ENCODE results near the gene TSSK2.

The TSSK2 gene

GRCh38 chr22:19138217-19139000 lies 7.3 kb downstream of the TSSK2 start:
- Mint-ChIP-seq H3K4me3 (no peak overlapping the region), H3K27me3 (no peaks in the 10 kb centered on the region), H3K36me3 (peaks cover 2% of the 10 kb centered on the region), H3K4me1 (ENCODE audit: low read depth) (peaks cover 8% of the 10 kb centered on the region), H3K9me3 (ENCODE audit: low read depth) (no peaks in the 10 kb centered on the region), H3K27ac (no peak overlapping the region)

GRCh38 chr22:19139001-19139356 lies 7.9 kb downstream of the TSSK2 start:
- H3K4me1 Mint-ChIP-seq (ENCODE audit: low read depth), result peaks cover 12% of the 10 kb centered on the region
- no peaks in the 10 kb centered on the region for H3K27me3 Mint-ChIP-seq
- no peak overlapping the region for H3K4me3 Mint-ChIP-seq
- peaks cover 4% of the 10 kb centered on the region for H3K36me3 Mint-ChIP-seq
- H3K9me3 Mint-ChIP-seq (ENCODE audit: low read depth), result no peaks in the 10 kb centered on the region
- no peak overlapping the region for H3K27ac Mint-ChIP-seq

DNA sequence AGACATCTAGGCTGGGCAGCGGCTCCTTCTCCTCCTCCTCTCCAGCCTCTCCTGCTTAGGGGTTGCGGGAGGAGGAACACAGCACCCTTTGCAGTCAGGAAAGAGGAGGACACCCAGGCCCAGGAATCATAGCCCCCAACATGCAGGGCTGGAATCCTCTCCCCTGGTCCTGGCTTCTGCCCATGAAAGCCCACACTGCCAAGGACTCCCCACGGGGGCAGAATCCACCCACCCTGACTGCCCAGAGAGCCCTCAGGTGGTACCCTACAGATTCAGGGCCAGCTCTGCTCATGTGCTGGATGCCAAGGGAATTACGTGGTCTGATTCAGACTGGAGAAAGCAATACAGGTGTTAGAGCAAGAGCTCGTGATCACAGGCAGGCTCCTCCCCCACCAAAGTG lies 8.9 kb downstream of the TSSK2 start:
- no peaks in the 10 kb centered on the region for H3K27me3 Mint-ChIP-seq
- H3K9me3 Mint-ChIP-seq (ENCODE audit: low read depth), result no peaks in the 10 kb centered on the region
- no peak overlapping the region for H3K27ac Mint-ChIP-seq
- H3K4me3 Mint-ChIP-seq, result no peak overlapping the region
- peaks cover 5% of the 10 kb centered on the region for H3K36me3 Mint-ChIP-seq
- H3K4me1 Mint-ChIP-seq (ENCODE audit: low read depth), result peaks cover 19% of the 10 kb centered on the region

DNA sequence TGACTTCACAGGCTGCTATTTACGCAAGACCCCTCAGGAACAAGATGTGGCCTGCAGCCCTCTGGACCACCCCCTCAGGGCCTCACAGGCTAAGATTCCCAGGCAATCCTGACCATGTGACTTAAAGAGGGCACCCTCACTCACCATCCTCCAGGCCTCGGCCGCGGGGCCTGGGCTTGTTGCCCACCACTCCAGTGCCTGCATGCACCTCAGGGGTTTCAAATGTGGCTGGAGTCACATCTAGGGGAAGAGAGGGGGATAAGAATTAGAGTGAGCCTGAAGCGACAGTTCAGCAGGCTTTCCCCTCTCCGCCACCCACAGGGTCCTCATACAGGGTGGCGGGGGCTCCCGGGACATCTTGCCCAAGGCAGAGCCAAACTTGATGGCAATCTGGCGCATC lies 11.3 kb downstream of the TSSK2 start:
- Mint-ChIP-seq H3K4me1 (ENCODE audit: low read depth) (peaks cover 19% of the 10 kb centered on the region), H3K27ac (no peak overlapping the region), H3K36me3 (peaks cover 3% of the 10 kb centered on the region), H3K9me3 (ENCODE audit: low read depth) (no peaks in the 10 kb centered on the region), H3K4me3 (peak overlapping the region; percentile 54), H3K27me3 (no peaks in the 10 kb centered on the region)

DNA sequence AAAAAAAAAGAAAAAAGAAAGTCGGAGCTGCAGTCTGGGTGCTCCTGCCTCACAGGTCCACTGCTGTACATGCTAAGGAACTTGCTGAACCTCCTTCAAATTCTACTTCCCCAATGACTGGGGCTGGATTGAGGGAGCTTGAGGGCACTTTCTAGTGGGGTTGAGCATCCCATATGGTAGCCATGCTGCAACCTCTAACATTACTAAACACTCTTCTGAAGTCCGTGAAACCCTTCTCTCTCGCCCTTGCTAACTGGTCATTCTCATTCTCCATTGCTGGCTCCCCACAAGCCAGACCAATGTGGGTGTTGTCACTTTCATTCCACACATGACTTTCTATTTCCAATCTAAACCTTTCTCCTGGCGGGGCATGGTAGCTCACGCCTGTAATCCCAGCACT lies 12.1 kb downstream of the TSSK2 start:
- H3K4me1 Mint-ChIP-seq (ENCODE audit: low read depth), result peaks cover 19% of the 10 kb centered on the region
- H3K36me3 Mint-ChIP-seq, result peaks cover 3% of the 10 kb centered on the region
- no peaks in the 10 kb centered on the region for H3K27me3 Mint-ChIP-seq
- peak overlapping the region; percentile 98 for H3K4me3 Mint-ChIP-seq
- no peaks in the 10 kb centered on the region for H3K9me3 Mint-ChIP-seq (ENCODE audit: low read depth)
- no peak overlapping the region for H3K27ac Mint-ChIP-seq

DNA sequence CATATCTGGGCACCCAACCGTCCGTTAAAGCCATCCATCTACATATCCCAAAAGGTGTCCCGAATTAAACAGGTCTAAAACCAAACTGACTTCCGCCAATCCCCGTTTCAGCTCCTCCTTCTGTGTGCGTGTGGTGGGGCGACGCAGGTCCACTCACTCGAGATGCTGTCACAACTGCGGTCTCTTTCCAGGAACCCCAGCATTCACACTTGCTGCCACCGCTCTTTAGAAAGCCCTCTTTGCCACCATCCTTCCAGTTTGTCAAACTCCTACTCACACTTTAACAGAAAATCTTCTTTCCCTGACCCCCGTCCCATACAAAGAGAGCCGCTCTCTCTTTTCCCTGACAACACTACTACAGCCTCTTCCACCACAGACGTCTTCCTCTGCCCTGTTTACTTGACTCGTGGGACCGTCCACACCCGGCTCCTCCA lies 12.9 kb downstream of the TSSK2 start:
- H3K4me3 Mint-ChIP-seq, result peak overlapping the region; percentile 98
- peak overlapping the region; percentile 96 for H3K27ac Mint-ChIP-seq
- H3K27me3 Mint-ChIP-seq, result no peaks in the 10 kb centered on the region
- H3K36me3 Mint-ChIP-seq, result peaks cover 3% of the 10 kb centered on the region
- peaks cover 19% of the 10 kb centered on the region for H3K4me1 Mint-ChIP-seq (ENCODE audit: low read depth)
- H3K9me3 Mint-ChIP-seq (ENCODE audit: low read depth), result no peaks in the 10 kb centered on the region

DNA sequence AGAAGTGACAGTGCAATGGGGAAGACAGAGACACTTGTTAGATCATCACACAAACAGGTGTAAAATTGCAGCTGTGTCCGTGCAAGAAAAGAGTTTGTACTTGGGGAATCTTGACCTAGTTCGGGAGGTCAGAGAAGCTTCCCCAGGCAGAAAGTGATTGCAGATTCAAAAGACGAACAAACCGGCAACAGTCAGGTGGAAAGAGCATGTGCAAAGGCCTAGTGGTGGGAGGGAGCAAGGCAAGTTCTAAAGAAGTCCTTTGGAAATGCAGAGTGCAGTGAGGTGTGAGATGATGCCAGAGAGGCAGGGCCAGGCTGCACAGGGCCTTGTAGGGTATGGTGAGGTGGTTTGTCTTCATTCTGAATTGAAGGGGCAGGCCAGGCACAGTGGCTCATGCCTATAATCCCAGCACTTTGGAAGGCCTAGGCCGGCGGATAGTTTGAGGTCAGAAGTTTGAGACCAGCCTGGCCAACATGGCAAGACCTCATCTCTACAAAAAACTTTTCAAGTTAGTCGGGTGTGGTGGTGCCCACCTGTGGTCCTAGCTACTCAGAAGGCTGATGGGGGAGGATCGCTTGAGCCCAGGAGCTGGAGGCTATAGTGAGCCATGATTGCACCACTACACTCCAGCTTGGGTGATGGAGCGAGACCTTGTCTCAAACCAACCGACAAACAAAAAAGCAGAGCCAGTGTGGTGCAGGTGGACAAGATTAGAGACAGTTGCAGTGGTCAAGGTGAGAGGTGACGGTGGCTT lies 15.3 kb downstream of the TSSK2 start:
- H3K27me3 Mint-ChIP-seq, result peaks cover 6% of the 10 kb centered on the region
- no peak overlapping the region for H3K4me3 Mint-ChIP-seq
- H3K9me3 Mint-ChIP-seq (ENCODE audit: low read depth), result no peaks in the 10 kb centered on the region
- peaks cover 3% of the 10 kb centered on the region for H3K36me3 Mint-ChIP-seq
- H3K27ac Mint-ChIP-seq, result no peak overlapping the region
- H3K4me1 Mint-ChIP-seq (ENCODE audit: low read depth), result peaks cover 27% of the 10 kb centered on the region

DNA sequence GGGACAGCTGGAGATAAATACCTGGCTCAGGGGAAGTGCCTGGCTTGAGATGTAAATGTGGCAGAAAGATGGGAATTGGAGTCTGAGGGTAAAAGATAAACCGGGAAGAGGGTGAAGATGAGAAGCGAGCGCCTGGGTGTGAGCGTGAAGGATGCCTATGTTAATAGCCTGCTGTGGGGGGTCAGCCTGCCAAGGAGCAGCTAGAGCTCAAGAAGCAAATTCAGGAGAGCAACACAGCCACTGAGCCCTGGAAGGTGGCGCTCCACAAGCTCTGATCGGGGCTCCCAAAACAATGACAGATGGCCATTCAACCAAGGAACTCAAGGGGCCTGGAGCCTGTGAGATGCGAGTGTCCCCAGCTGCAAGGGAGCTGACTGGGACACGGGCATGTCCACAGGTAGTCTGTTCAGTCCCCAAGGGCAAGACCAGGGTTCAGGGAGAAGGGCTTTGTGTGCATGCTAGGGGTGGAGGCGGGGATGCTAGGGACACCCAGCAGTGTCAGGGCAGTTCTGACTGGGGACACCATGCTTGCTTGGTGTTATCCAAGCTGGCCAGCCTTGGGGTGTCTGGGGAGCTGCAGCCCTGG lies 16.2 kb downstream of the TSSK2 start:
- no peak overlapping the region for H3K27ac Mint-ChIP-seq
- H3K27me3 Mint-ChIP-seq, result peaks cover 11% of the 10 kb centered on the region
- H3K36me3 Mint-ChIP-seq, result peaks cover 3% of the 10 kb centered on the region
- no peaks in the 10 kb centered on the region for H3K9me3 Mint-ChIP-seq (ENCODE audit: low read depth)
- peaks cover 28% of the 10 kb centered on the region for H3K4me1 Mint-ChIP-seq (ENCODE audit: low read depth)
- peak overlapping the region; percentile 13 for H3K4me3 Mint-ChIP-seq

GRCh38 chr22:19148417-19149046 lies 17.4 kb downstream of the TSSK2 start:
- H3K9me3 Mint-ChIP-seq (ENCODE audit: low read depth), result no peaks in the 10 kb centered on the region
- no peak overlapping the region for H3K27ac Mint-ChIP-seq

GRCh38 chr22:19149047-19149883 lies 18.2 kb downstream of the TSSK2 start:
- Mint-ChIP-seq H3K4me1 (ENCODE audit: low read depth) (peaks cover 15% of the 10 kb centered on the region), H3K27me3 (peaks cover 20% of the 10 kb centered on the region), H3K9me3 (ENCODE audit: low read depth) (no peaks in the 10 kb centered on the region), H3K36me3 (no peaks in the 10 kb centered on the region), H3K4me3 (peak overlapping the region; percentile 27), H3K27ac (no peak overlapping the region)

More at GRCh38 chr22:19148417-19149046, 17.4 kb downstream of the TSSK2 start:
- Mint-ChIP-seq H3K4me3 (peak overlapping the region; percentile 47), H3K27me3 (peaks cover 17% of the 10 kb centered on the region), H3K36me3 (peaks cover 3% of the 10 kb centered on the region), H3K4me1 (ENCODE audit: low read depth) (peaks cover 21% of the 10 kb centered on the region)

DNA sequence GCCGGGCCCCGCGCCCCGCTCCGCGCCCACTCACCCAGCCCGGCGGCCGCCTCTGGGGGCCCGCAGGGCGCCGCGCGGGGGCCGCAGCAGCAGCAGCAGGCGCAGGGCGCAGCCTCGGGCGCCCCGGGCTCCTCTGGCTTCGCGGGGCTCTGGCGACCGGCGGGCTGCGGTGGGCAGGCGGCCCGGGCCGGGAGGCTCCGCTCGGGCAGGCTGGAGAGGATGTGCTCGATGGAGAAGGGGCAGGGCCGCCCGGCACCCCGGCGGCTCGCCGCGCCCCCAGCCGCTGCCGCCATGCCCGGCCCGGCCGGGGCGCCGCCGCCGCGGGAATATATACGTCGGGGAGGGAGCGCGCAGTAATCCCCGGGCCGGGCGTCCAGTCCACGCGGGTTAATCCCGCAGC lies 18.9 kb downstream of the TSSK2 start, which contains the start of gene GSC2:
Gene GSC2, minus strand, starts transcription at position 302 of the 400 bp plus-strand sequence. Its CDS starts 9 bp downstream, at position 293.
- H3K36me3 Mint-ChIP-seq, result no peaks in the 10 kb centered on the region
- no peaks in the 10 kb centered on the region for H3K9me3 Mint-ChIP-seq (ENCODE audit: low read depth)
- H3K4me3 Mint-ChIP-seq, result peak within 1 kb of the TSS; percentile 75
- peaks cover 20% of the 10 kb centered on the region for H3K27me3 Mint-ChIP-seq
- H3K4me1 Mint-ChIP-seq (ENCODE audit: low read depth), result peaks cover 10% of the 10 kb centered on the region
- no peak within 1 kb of the TSS for H3K27ac Mint-ChIP-seq

GRCh38 chr22:19150482-19151328 lies 19.6 kb downstream of the TSSK2 start:
- Mint-ChIP-seq H3K36me3 (no peaks in the 10 kb centered on the region), H3K27me3 (peaks cover 20% of the 10 kb centered on the region), H3K9me3 (ENCODE audit: low read depth) (no peaks in the 10 kb centered on the region), H3K4me3 (peak overlapping the region; percentile 75), H3K27ac (no peak overlapping the region), H3K4me1 (ENCODE audit: low read depth) (peaks cover 10% of the 10 kb centered on the region)

DNA sequence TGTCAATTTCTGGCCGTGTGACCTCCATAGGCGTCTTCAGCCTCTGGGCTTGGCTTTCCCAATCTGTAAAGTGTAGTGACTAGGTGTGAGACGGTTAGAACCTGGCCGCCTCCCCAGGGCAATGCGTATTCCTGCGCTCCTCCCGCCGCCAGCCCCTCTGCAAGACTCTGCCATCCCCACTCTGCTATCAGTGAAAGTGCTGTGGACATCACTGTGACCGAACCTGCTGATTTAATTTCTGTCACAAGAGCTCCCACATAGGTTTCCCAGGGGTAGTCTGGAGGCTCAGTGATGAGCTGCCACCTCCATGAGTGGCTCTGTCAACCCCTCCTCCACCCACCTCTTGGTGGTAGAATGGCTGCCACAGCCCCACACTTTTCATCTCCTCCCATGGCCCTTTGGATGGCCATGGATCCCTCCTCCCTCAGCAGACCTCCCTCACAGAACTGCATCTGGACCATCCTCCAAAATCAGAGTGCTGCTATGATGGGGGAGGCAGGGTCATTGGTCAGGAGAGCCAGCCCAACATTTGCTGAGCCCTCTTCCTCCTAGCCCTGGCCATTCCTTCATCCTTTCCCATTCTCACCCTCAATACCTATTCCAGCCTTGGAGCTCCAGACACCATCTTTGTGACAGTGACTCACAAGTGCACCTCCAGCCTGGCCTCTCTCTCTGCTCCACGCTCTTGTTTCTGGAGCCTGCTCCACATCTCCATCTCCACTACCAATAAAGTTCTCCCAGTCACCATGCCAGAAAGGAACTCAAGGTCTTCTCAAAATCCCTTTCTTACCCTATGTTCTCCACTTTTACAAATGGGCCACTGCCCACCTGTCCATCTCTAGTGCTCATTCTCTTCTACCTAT lies 20.5 kb downstream of the TSSK2 start:
- Mint-ChIP-seq H3K4me3 (peak overlapping the region; percentile 75), H3K4me1 (ENCODE audit: low read depth) (peaks cover 10% of the 10 kb centered on the region)

More for the DNA sequence above, 20.5 kb downstream of the TSSK2 start:
- peaks cover 20% of the 10 kb centered on the region for H3K27me3 Mint-ChIP-seq
- no peak overlapping the region for H3K27ac Mint-ChIP-seq
- no peaks in the 10 kb centered on the region for H3K36me3 Mint-ChIP-seq
- no peaks in the 10 kb centered on the region for H3K9me3 Mint-ChIP-seq (ENCODE audit: low read depth)

All from activated naive CD8-positive, alpha-beta T cell (primary cell).